ENCODE data around the gene AATF. TPM values are rescaled to one million over a fixed set of nuclear protein-coding genes. Genes with fewer than 3 reads are reported as not detected.

Gene AATF
- total RNA-seq, 5 donors from 2014 or later (not counting 1 experiment from before 2014, with no cell fraction given), result 52.5 to 65.0 (median 59.7) TPM

- Mint-ChIP-seq H3K9me3 (no peaks in the 10 kb centered on the region), H3K36me3 (no peaks in the 10 kb centered on the region), H3K27ac (no peak overlapping the region), H3K4me3 (no peak overlapping the region), H3K27me3 (peaks cover 31 to 44% of the 10 kb centered on the region in 2 donors), H3K4me1 (no peaks in the 10 kb centered on the region)
- WGBS (ENCODE audit: insufficient coverage), result no CpG with 5 or more reads among the region's 5 CpGs
- ATAC-seq (replicated peaks in 1 of 4), result no peak
- Histone ChIP-seq H3K9me3 (no peaks in the 10 kb centered on the region), H3K27me3 (replicated peaks in 1 of 2; ENCODE audit: control insufficient read depth in 2 of 2, extremely low read depth in 1 of 2, insufficient read depth in 2 of 2, low read length in 1 of 2) (peaks cover 15 to 34% of the 10 kb centered on the region in 2 experiments), H3K4me1 (ENCODE audit: control insufficient read depth in 1 of 2, extremely low read depth in 1 of 2, insufficient read depth in 2 of 2, low read length in 2 of 2) (no peaks in the 10 kb centered on the region), H3K27ac (ENCODE audit: low read length) (no peak overlapping the region), H3K4me3 (ENCODE audit: control insufficient read depth in 1 of 2, extremely low read depth in 1 of 2, low read length in 1 of 2) (no peak overlapping the region), H3K36me3 (ENCODE audit: control insufficient read depth in 2 of 2, extremely low read depth in 1 of 2, insufficient read depth in 1 of 2, low read length in 1 of 2) (no peaks in the 10 kb centered on the region)
- POLR2A ChIA-PET, result no interaction called here
- CTCF ChIA-PET, result no interaction called here
- no peak for DNase-seq
Measured at GRCh38 chr17:36910513-36910912, 38.2 kb upstream of the AATF start.

- Histone ChIP-seq H3K36me3 (ENCODE audit: control insufficient read depth in 2 of 2, extremely low read depth in 1 of 2, insufficient read depth in 1 of 2, low read length in 1 of 2) (no peaks in the 10 kb centered on the region), H3K27ac (ENCODE audit: low read length) (no peak overlapping the region), H3K27me3 (replicated peaks in 1 of 2; ENCODE audit: control insufficient read depth in 2 of 2, extremely low read depth in 1 of 2, insufficient read depth in 2 of 2, low read length in 1 of 2) (peaks cover 15 to 35% of the 10 kb centered on the region in 2 experiments), H3K9me3 (no peaks in the 10 kb centered on the region), H3K4me1 (ENCODE audit: control insufficient read depth in 1 of 2, extremely low read depth in 1 of 2, insufficient read depth in 2 of 2, low read length in 2 of 2) (no peaks in the 10 kb centered on the region), H3K4me3 (ENCODE audit: control insufficient read depth in 1 of 2, extremely low read depth in 1 of 2, low read length in 1 of 2) (no peak overlapping the region)
- Mint-ChIP-seq H3K27me3 (peaks cover 30 to 46% of the 10 kb centered on the region in 2 donors), H3K36me3 (no peaks in the 10 kb centered on the region), H3K4me1 (no peaks in the 10 kb centered on the region), H3K9me3 (no peaks in the 10 kb centered on the region), H3K4me3 (no peak overlapping the region), H3K27ac (no peak overlapping the region)
- ATAC-seq (replicated peaks in 1 of 4), result no peak
- POLR2A ChIA-PET, result no interaction called here
- DNase-seq, result no peak
- CTCF ChIA-PET, result no interaction called here
- whole genome bisulfite sequencing (ENCODE audit: insufficient coverage), result 60% methylated on average over 1 of the region's 3 CpGs
Measured at GRCh38 chr17:36911001-36911400, 37.8 kb upstream of the AATF start.

GRCh38 chr17:36913132-36913531 lies 35.6 kb upstream of the AATF start:
- Mint-ChIP-seq H3K4me1 (no peaks in the 10 kb centered on the region), H3K27me3 (peaks cover 26 to 33% of the 10 kb centered on the region in 2 donors), H3K36me3 (no peaks in the 10 kb centered on the region), H3K9me3 (no peaks in the 10 kb centered on the region), H3K4me3 (no peak overlapping the region), H3K27ac (no peak overlapping the region)
- peaks cover 6 to 38% of the 10 kb centered on the region in 2 experiments for H3K27me3 ChIP-seq (replicated peaks in 1 of 2; ENCODE audit: control insufficient read depth in 2 of 2, extremely low read depth in 1 of 2, insufficient read depth in 2 of 2, low read length in 1 of 2)
- WGBS (ENCODE audit: insufficient coverage), result 73% methylated on average over 2 of the region's 5 CpGs
- H3K27ac ChIP-seq (ENCODE audit: low read length), result no peak overlapping the region
- DNase-seq (no peak), ATAC-seq (replicated peaks in 1 of 4) (no peak)
- no peaks in the 10 kb centered on the region for H3K36me3 ChIP-seq (ENCODE audit: control insufficient read depth in 2 of 2, extremely low read depth in 1 of 2, insufficient read depth in 1 of 2, low read length in 1 of 2)
- H3K4me3 ChIP-seq (ENCODE audit: control insufficient read depth in 1 of 2, extremely low read depth in 1 of 2, low read length in 1 of 2), result no peak overlapping the region
- CTCF ChIA-PET, result no interaction called here
- no peaks in the 10 kb centered on the region for H3K9me3 ChIP-seq
- POLR2A ChIA-PET, result no interaction called here
- H3K4me1 ChIP-seq (ENCODE audit: control insufficient read depth in 1 of 2, extremely low read depth in 1 of 2, insufficient read depth in 2 of 2, low read length in 2 of 2), result no peaks in the 10 kb centered on the region

- 17% methylated on average over 1 of the region's 3 CpGs for WGBS (ENCODE audit: insufficient coverage)
- peaks cover 47 to 49% of the 10 kb centered on the region in 2 donors for H3K27me3 Mint-ChIP-seq
- no peaks in the 10 kb centered on the region for H3K9me3 Mint-ChIP-seq
- H3K4me3 Mint-ChIP-seq, result no peak overlapping the region
- H3K36me3 Mint-ChIP-seq, result no peaks in the 10 kb centered on the region
- Histone ChIP-seq H3K9me3 (no peaks in the 10 kb centered on the region), H3K36me3 (ENCODE audit: control insufficient read depth in 2 of 2, extremely low read depth in 1 of 2, insufficient read depth in 1 of 2, low read length in 1 of 2) (no peaks in the 10 kb centered on the region), H3K4me1 (ENCODE audit: control insufficient read depth in 1 of 2, extremely low read depth in 1 of 2, insufficient read depth in 2 of 2, low read length in 2 of 2) (no peaks in the 10 kb centered on the region), H3K27ac (ENCODE audit: low read length) (no peak overlapping the region), H3K27me3 (replicated peaks in 1 of 2; ENCODE audit: control insufficient read depth in 2 of 2, extremely low read depth in 1 of 2, insufficient read depth in 2 of 2, low read length in 1 of 2) (peaks cover 11 to 65% of the 10 kb centered on the region in 2 experiments), H3K4me3 (ENCODE audit: control insufficient read depth in 1 of 2, extremely low read depth in 1 of 2, low read length in 1 of 2) (no peak overlapping the region)
- ChIA-PET POLR2A (no interaction called here), CTCF (no interaction called here)
- H3K27ac Mint-ChIP-seq, result no peak overlapping the region
- H3K4me1 Mint-ChIP-seq, result no peaks in the 10 kb centered on the region
- ATAC-seq (replicated peaks in 1 of 4) (no peak), DNase-seq (no peak)
Measured at GRCh38 chr17:36918211-36918691, 30.5 kb upstream of the AATF start.

GRCh38 chr17:36919407-36919968 lies 29.3 kb upstream of the AATF start:
- CTCF ChIA-PET, result interaction anchor here in 1 of 2 donors (0.6 kb wide), 1 partner anchor 11 kb away, joined by 3 read pairs; no protein-coding TSS in a partner anchor
- no peaks in the 10 kb centered on the region for H3K36me3 Mint-ChIP-seq

GRCh38 chr17:36920032-36921005 lies 28.4 kb upstream of the AATF start:
- Mint-ChIP-seq H3K9me3 (no peaks in the 10 kb centered on the region), H3K4me1 (no peaks in the 10 kb centered on the region), H3K27me3 (peaks cover 48 to 49% of the 10 kb centered on the region in 2 donors), H3K4me3 (no peak overlapping the region), H3K36me3 (no peaks in the 10 kb centered on the region), H3K27ac (no peak overlapping the region)
- peaks cover 11 to 61% of the 10 kb centered on the region in 2 experiments for H3K27me3 ChIP-seq (replicated peaks in 1 of 2; ENCODE audit: control insufficient read depth in 2 of 2, extremely low read depth in 1 of 2, insufficient read depth in 2 of 2, low read length in 1 of 2)
- H3K27ac ChIP-seq (ENCODE audit: low read length), result no peak overlapping the region
- H3K36me3 ChIP-seq (ENCODE audit: control insufficient read depth in 2 of 2, extremely low read depth in 1 of 2, insufficient read depth in 1 of 2, low read length in 1 of 2), result no peaks in the 10 kb centered on the region
- H3K4me1 ChIP-seq (ENCODE audit: control insufficient read depth in 1 of 2, extremely low read depth in 1 of 2, insufficient read depth in 2 of 2, low read length in 2 of 2), result no peaks in the 10 kb centered on the region
- ATAC-seq (replicated peaks in 1 of 4), result no peak
- POLR2A ChIA-PET, result interaction anchor here in 1 of 2 donors (0.6 kb wide), 1 partner anchor 52 kb away, joined by 3 read pairs; no protein-coding TSS in a partner anchor
- H3K4me3 ChIP-seq (ENCODE audit: control insufficient read depth in 1 of 2, extremely low read depth in 1 of 2, low read length in 1 of 2), result no peak overlapping the region
- WGBS (ENCODE audit: insufficient coverage), result 60% methylated on average over 8 of the region's 18 CpGs
- DNase-seq, result no peak
- CTCF ChIA-PET, result interaction anchor here in 1 of 2 donors (0.6 kb wide), 1 partner anchor 12 kb away, joined by 3 read pairs; no protein-coding TSS in a partner anchor
- no peaks in the 10 kb centered on the region for H3K9me3 ChIP-seq

More at GRCh38 chr17:36919407-36919968, 29.3 kb upstream of the AATF start:
- DNase-seq, result no peak
- no peaks in the 10 kb centered on the region for H3K9me3 ChIP-seq
- Mint-ChIP-seq H3K4me1 (no peaks in the 10 kb centered on the region), H3K27me3 (peaks cover 49% of the 10 kb centered on the region in 2 donors), H3K4me3 (no peak overlapping the region), H3K27ac (no peak overlapping the region), H3K9me3 (no peaks in the 10 kb centered on the region)
- no peaks in the 10 kb centered on the region for H3K36me3 ChIP-seq (ENCODE audit: control insufficient read depth in 2 of 2, extremely low read depth in 1 of 2, insufficient read depth in 1 of 2, low read length in 1 of 2)
- 68% methylated on average over 3 of the region's 7 CpGs for WGBS (ENCODE audit: insufficient coverage)
- no peaks in the 10 kb centered on the region for H3K4me1 ChIP-seq (ENCODE audit: control insufficient read depth in 1 of 2, extremely low read depth in 1 of 2, insufficient read depth in 2 of 2, low read length in 2 of 2)
- ATAC-seq (replicated peaks in 1 of 4), result no peak
- H3K27me3 ChIP-seq (replicated peaks in 1 of 2; ENCODE audit: control insufficient read depth in 2 of 2, extremely low read depth in 1 of 2, insufficient read depth in 2 of 2, low read length in 1 of 2), result peaks cover 11 to 63% of the 10 kb centered on the region in 2 experiments
- POLR2A ChIA-PET, result no interaction called here
- no peak overlapping the region for H3K27ac ChIP-seq (ENCODE audit: low read length)
- no peak overlapping the region for H3K4me3 ChIP-seq (ENCODE audit: control insufficient read depth in 1 of 2, extremely low read depth in 1 of 2, low read length in 1 of 2)

Data from T-cell (primary cell).